Transverse colon (tissue), 4 donors: Measurements from ENCODE around the gene RNF187. TPM values are rescaled to one million over a fixed set of nuclear protein-coding genes. Genes with fewer than 3 reads are reported as not detected.

Source experiments
- DNase-seq: peaks from one replicate; pipeline ENCODE4 v3.0.0-alpha.2; 2019
- H3K27ac ChIP-seq, 4 donors: fragments of 200-600 bp; sonication (generic); 2 replicates each; pipeline ENCODE4 v1.5.1; 2016 to 2018; ENCODE audit warnings: inconsistent platforms in 4 of 4
- H3K27me3 ChIP-seq: fragments of 200-600 bp; sonication (generic); 2 replicates; pipeline ENCODE4 v1.5.1; 2017; ENCODE audit warnings: inconsistent platforms
- H3K36me3 ChIP-seq, 4 donors: fragments of 200-600 bp; sonication (generic); 2 replicates each; pipeline ENCODE4 v1.5.1; 2017 to 2019; ENCODE audit warnings: inconsistent platforms in 4 of 4
- H3K4me1 ChIP-seq, 4 donors: fragments of 200-600 bp; sonication (generic); 2 replicates each; pipeline ENCODE4 v1.5.1; 2017 to 2020; ENCODE audit warnings: inconsistent platforms in 4 of 4
- H3K4me3 ChIP-seq, 4 donors: fragments of 200-600 bp; sonication (generic); 1 replicate in 1 of 4; 2 replicates in 3 of 4; pipeline versions ENCODE4 v1.5.1 to v1.6.1; 2017 to 2019; ENCODE audit warnings: inconsistent platforms in 4 of 4
- H3K9me3 ChIP-seq, 2 donors: fragments of 200-600 bp; sonication (generic); 2 replicates each; pipeline ENCODE4 v1.5.1; 2017 to 2019; ENCODE audit warnings: inconsistent platforms in 2 of 2
- EP300 ChIP-seq: sonication (generic); formaldehyde crosslinking; IDR thresholded peaks from one replicate; pipeline ENCODE4 v1.6.1; 2017; ENCODE audit warnings: antibody characterized with exemption, low read depth
- POLR2A ChIP-seq: fragments of 450-650 bp; IDR thresholded peaks from one replicate; pipeline ENCODE4 v1.6.1; 2016; ENCODE audit warnings: antibody characterized with exemption, mild to moderate bottlenecking, moderate library complexity
- POLR2AphosphoS5 ChIP-seq, 3 donors: sonication (generic); formaldehyde crosslinking; IDR thresholded peaks; one replicate each; pipeline ENCODE4 v1.6.1; 2016; ENCODE audit warnings: antibody characterized with exemption in 3 of 3
- WGBS, 2 donors: methylation state at CpG; one replicate each; pipeline ENCODE4 v1.1.5; 2018; ENCODE audit warnings: low coverage in 1 of 2; 5-methylcytosine and 5-hydroxymethylcytosine counted together
- in situ Hi-C, 4 donors: fragments of 200-750 bp; cut with MboI; loops; one replicate each; pipeline versions ENCODE4 v1.15.0 to v1.15.1; 2017; ENCODE audit warnings: low sequenced_read_pairs in 3 of 4, low pct_ligation_motif_present in 1 of 4, low pct_unique_long_range_greater_than_20kb in 1 of 4
- intact Hi-C: fragments of 100-400 bp; cut with DNase I; formaldehyde crosslinking; loops from one replicate; pipeline ENCODE4 v1.15.1; 2023; ENCODE audit warnings: low total_unique reads
- total RNA-seq, 4 donors: library from RNA; depleted of rRNA; stranded (reverse); fragments of >200 nt; gene quantifications; one replicate each; pipeline ENCODE4 v1.1.0, GENCODE V29; 2016
- TF ChIP-seq, protein P1 (sequence below), 5 experiments: fragments of 200-600 bp in 3 of 5; fragments of 450-650 bp in 2 of 5; sonication (generic) in 3 of 5; IDR thresholded peaks; 1 replicate in 2 of 5; 2 replicates in 3 of 5; pipeline ENCODE4 v1.5.1; 2016 to 2017; ENCODE audit warnings: antibody characterized with exemption in 5 of 5, inconsistent platforms in 3 of 5, mild to moderate bottlenecking in 2 of 5, moderate library complexity in 1 of 5

Gene RNF187
- total RNA-seq, 4 donors from 2014 or later, result 13.8 to 110 (median 27.1) TPM

DNA sequence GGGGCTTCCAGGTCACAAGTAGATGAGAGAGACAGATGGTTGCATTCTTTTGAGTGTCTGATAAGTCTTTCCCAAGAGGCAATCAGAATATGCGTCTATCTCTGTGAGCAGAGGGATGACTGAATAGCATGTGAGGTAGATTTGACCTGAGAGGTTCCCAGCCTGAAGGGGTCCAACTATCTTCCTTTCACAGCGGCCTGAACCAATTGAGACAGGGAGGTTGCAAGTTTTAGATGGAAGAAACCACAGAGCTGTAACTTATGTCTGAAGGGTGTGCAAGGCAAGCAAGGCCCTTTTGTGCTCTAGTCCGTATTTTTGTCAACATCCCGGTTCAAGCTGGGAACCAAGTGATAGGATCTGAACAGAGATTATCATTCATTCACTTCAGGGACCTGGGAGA is 9.9 kb upstream of the RNF187 start:
- in situ Hi-C loops (no loop called here), intact Hi-C loops (no loop called here)

DNA sequence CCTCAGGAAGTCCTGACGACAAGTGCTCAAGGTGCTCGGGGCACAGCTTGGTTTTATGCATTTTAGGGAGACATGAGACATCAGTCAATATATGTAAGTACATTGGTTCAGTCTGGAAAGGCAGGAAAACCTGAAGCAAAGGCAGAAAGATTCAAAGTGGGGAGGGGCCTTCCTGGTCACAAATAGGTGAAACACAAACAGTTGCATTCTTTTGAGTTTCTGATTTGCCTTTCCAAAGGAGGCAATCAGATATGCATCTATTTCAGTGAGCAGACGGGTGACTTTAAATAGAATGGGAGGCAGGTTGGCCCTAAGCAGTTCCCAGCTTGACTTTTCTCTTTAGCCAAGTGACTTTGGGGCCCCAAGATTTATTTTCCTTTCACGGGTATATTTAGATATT is 8.9 kb upstream of the RNF187 start:
- Histone ChIP-seq H3K36me3 (no peaks in the 10 kb centered on the region), H3K27ac (no peak overlapping the region), H3K9me3 (no peaks in the 10 kb centered on the region), H3K27me3 (no peaks in the 10 kb centered on the region), H3K4me1 (peaks cover 0 to 3% (median 0%) of the 10 kb centered on the region in 4 donors), H3K4me3 (no peak overlapping the region)
- TF ChIP-seq, protein P1, sequence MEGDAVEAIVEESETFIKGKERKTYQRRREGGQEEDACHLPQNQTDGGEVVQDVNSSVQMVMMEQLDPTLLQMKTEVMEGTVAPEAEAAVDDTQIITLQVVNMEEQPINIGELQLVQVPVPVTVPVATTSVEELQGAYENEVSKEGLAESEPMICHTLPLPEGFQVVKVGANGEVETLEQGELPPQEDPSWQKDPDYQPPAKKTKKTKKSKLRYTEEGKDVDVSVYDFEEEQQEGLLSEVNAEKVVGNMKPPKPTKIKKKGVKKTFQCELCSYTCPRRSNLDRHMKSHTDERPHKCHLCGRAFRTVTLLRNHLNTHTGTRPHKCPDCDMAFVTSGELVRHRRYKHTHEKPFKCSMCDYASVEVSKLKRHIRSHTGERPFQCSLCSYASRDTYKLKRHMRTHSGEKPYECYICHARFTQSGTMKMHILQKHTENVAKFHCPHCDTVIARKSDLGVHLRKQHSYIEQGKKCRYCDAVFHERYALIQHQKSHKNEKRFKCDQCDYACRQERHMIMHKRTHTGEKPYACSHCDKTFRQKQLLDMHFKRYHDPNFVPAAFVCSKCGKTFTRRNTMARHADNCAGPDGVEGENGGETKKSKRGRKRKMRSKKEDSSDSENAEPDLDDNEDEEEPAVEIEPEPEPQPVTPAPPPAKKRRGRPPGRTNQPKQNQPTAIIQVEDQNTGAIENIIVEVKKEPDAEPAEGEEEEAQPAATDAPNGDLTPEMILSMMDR (IDR thresholded peaks at IDR 0.05), result no peak
- TF ChIP-seq EP300 (no peak), POLR2A (no peak), POLR2AphosphoS5 (IDR thresholded peaks at IDR 0.05) (no peak)
- 38 to 43% methylated on average over 3 to 4 of the region's 4 CpGs for WGBS, 2 donors
- in situ Hi-C loops, result no loop called here
- intact Hi-C loops, result no loop called here
- DNase-seq, result no peak

More for the DNA sequence above, 9.9 kb upstream of the RNF187 start:
- Histone ChIP-seq H3K27me3 (no peaks in the 10 kb centered on the region), H3K4me1 (peaks cover 0 to 3% (median 0%) of the 10 kb centered on the region in 4 donors), H3K36me3 (no peaks in the 10 kb centered on the region), H3K4me3 (no peak overlapping the region), H3K27ac (no peak overlapping the region), H3K9me3 (no peaks in the 10 kb centered on the region)
- WGBS, 2 donors, result 87 to 94% methylated on average over 3 to 4 of the region's 4 CpGs
- no peak for DNase-seq
- TF ChIP-seq, protein P1 (IDR thresholded peaks at IDR 0.05), result no peak
- TF ChIP-seq EP300, result no peak
- TF ChIP-seq POLR2AphosphoS5 (IDR thresholded peaks at IDR 0.05), result no peak
- TF ChIP-seq POLR2A, result no peak

DNA sequence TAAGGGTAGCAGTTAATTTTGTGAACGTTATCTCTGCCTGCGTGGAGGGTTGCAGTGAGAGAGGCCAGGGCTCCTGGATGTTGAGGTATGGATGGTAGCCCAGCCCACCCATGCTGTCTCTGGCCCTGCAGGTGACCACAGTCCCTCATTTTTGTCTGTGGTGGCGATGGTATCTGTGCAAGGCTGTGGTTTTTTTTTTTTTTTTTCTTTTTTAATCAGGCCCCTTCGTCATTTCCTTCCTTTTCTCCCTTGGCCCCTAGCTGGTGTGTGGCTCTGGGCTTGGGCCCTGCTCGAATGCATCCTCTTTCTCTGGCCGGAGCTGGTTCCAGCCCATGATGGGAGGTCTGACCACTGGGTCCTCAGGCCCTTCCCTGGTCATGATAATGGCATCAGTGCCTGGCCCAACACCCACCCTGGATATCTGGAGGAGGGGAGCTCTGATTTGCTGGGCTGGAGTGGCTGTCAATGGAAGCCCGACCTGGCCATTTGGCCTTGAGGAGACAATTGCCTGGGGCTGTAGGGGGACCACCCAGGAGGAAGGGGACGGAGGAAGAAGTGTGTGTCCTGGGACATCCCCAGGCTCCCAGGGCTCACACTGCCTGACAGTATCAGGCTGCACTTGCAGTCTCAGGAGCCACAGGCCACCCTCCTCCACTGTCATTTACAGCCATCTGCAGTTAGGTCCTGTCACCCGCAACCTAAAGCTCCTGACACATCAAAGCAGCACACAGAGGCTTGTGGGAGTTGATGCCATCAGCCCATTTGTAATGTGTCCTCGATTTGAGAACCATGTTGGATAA is 8.1 kb upstream of the RNF187 start:
- no peak for TF ChIP-seq EP300
- no peak for TF ChIP-seq POLR2AphosphoS5 (IDR thresholded peaks at IDR 0.05)
- no peak for TF ChIP-seq POLR2A
- TF ChIP-seq, protein P1 (IDR thresholded peaks at IDR 0.05), result no peak
- Histone ChIP-seq H3K4me3 (no peak overlapping the region), H3K36me3 (no peaks in the 10 kb centered on the region), H3K9me3 (no peaks in the 10 kb centered on the region), H3K27ac (peak overlapping the region; percentile 25 to 37 (median 26)), H3K4me1 (peaks cover 0 to 3% (median 0%) of the 10 kb centered on the region in 4 donors), H3K27me3 (no peaks in the 10 kb centered on the region)
- WGBS, 2 donors, result 47 to 65% methylated on average over 2 to 10 of the region's 10 CpGs
- in situ Hi-C loops (no loop called here), intact Hi-C loops (no loop called here)
- DNase-seq, result no peak

DNA sequence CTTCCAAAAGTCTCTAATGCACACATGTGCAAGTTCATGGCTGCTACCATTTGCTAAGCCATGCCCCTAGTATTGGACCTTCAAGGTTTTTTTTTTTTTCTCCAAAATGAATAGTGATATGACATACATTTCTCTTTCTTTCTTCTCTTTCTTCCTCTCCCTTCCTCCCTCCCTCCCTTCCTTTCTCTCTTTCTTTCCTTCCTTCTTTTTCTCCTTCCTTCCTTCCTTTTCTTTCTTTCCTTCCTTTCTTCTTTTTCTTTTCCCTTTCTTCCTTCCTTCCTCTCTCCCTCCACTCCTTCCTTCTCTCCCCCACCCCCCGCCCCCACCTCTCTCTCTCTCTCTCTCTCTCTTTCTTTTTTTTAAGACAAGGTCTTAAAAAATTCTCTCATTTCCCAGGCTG is 3.4 kb upstream of the RNF187 start:
- WGBS, 2 donors, result 80 to 93% methylated on average over 1 of the region's 1 CpG
- Histone ChIP-seq H3K36me3 (no peaks in the 10 kb centered on the region), H3K4me3 (no peak overlapping the region), H3K27ac (no peak overlapping the region), H3K4me1 (peaks cover 7 to 24% (median 14%) of the 10 kb centered on the region in 4 donors), H3K27me3 (no peaks in the 10 kb centered on the region), H3K9me3 (no peaks in the 10 kb centered on the region)
- in situ Hi-C loops (no loop called here), intact Hi-C loops (no loop called here)
- no peak for DNase-seq
- TF ChIP-seq POLR2AphosphoS5 (IDR thresholded peaks at IDR 0.05) (no peak), POLR2A (no peak), EP300 (no peak)
- TF ChIP-seq, protein P1 (IDR thresholded peaks at IDR 0.05), result no peak
